ENCODE measurements around the gene DDX25.
"Not testable (repeated sequence)": the region's sequence is repeated elsewhere in the genome, so short reads cannot be mapped to it uniquely, and the experiment has no call there.

DNA sequence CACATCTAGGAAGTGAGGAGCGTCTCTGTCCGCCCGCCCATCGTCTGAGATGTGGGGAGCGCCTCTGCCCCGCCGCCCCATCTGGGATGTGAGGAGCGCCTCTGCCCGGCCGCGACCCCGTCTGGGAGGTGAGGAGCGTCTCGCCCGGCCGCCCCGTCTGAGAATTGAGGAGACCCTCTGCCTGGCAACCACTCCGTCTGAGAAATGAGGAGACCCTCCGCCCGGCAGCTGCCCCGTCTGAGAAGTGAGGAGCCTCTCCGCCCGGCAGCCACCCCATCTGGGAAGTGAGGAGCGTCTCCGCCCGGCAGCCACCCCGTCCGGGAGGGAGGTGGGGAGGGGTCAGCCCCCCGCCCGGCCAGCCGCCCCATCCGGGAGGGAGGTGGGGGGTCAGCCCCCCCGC lies 41.5 kb upstream of the DDX25 start:
- TF ChIP-seq POLR2A (IDR thresholded peaks at IDR 0.05; ENCODE audit: insufficient read depth in 1 of 2, low read depth in 2 of 2, low read length in 2 of 2); ZNF12 (CRISPR knock-in tag; IDR thresholded peaks at IDR 0.05); SP5 (CRISPR knock-in tag; IDR thresholded peaks at IDR 0.05; ENCODE audit: borderline replicate concordance, low read depth); PCBP2 (optimal IDR thresholded peaks at IDR 0.05; ENCODE audit: low read depth, low read length, poor library complexity, severe bottlenecking); TCF12 (IDR thresholded peaks at IDR 0.05); TCF12 (CRISPR knock-in tag; IDR thresholded peaks at IDR 0.05); ZFP36L1 (CRISPR knock-in tag; IDR thresholded peaks at IDR 0.05); ETV6 (CRISPR knock-in tag; conservative IDR thresholded peaks at IDR 0.05): not testable (repeated sequence)
- TF ChIP-seq, protein P1, sequence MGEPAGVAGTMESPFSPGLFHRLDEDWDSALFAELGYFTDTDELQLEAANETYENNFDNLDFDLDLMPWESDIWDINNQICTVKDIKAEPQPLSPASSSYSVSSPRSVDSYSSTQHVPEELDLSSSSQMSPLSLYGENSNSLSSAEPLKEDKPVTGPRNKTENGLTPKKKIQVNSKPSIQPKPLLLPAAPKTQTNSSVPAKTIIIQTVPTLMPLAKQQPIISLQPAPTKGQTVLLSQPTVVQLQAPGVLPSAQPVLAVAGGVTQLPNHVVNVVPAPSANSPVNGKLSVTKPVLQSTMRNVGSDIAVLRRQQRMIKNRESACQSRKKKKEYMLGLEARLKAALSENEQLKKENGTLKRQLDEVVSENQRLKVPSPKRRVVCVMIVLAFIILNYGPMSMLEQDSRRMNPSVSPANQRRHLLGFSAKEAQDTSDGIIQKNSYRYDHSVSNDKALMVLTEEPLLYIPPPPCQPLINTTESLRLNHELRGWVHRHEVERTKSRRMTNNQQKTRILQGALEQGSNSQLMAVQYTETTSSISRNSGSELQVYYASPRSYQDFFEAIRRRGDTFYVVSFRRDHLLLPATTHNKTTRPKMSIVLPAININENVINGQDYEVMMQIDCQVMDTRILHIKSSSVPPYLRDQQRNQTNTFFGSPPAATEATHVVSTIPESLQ (CRISPR knock-in tag; conservative IDR thresholded peaks at IDR 0.05) = not testable (repeated sequence)
- TF ChIP-seq, protein P2, sequence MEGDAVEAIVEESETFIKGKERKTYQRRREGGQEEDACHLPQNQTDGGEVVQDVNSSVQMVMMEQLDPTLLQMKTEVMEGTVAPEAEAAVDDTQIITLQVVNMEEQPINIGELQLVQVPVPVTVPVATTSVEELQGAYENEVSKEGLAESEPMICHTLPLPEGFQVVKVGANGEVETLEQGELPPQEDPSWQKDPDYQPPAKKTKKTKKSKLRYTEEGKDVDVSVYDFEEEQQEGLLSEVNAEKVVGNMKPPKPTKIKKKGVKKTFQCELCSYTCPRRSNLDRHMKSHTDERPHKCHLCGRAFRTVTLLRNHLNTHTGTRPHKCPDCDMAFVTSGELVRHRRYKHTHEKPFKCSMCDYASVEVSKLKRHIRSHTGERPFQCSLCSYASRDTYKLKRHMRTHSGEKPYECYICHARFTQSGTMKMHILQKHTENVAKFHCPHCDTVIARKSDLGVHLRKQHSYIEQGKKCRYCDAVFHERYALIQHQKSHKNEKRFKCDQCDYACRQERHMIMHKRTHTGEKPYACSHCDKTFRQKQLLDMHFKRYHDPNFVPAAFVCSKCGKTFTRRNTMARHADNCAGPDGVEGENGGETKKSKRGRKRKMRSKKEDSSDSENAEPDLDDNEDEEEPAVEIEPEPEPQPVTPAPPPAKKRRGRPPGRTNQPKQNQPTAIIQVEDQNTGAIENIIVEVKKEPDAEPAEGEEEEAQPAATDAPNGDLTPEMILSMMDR (CRISPR knock-in tag; IDR thresholded peaks at IDR 0.05) = not testable (repeated sequence)
